ENCODE data around the gene PRKCA.

GRCh38 chr17:66636111-66636510, 333.7 kb downstream of the PRKCA start:
- TF ChIP-seq SIN3A (IDR thresholded peaks at IDR 0.05; ENCODE audit: borderline replicate concordance, insufficient read depth, low read length) (no peak), POLR2AphosphoS5 (IDR thresholded peaks at IDR 0.05; ENCODE audit: low read depth, low read length) (no peak), TAF1 (IDR thresholded peaks at IDR 0.05; ENCODE audit: borderline replicate concordance, insufficient read depth, low read length) (no peak)
